Measurements from ENCODE around the gene OS9.

- no peak for TF ChIP-seq CTCF (IDR thresholded peaks at IDR 0.05; ENCODE audit: borderline replicate concordance, extremely low read depth, low read length, poor library complexity, severe bottlenecking)
- no peak for TF ChIP-seq EZH2 (IDR thresholded peaks at IDR 0.05; ENCODE audit: borderline replicate concordance, low read depth, low read length, severe bottlenecking)
These were observed 31.2 kb downstream of the OS9 start for GRCh38 chr12:57724936-57725740.

Data from DND-41 (cell line).